Keratinocyte (primary cell): Measurements from ENCODE around the gene ODF2L. TPM values are rescaled to one million over a fixed set of nuclear protein-coding genes. Genes with fewer than 3 reads are reported as not detected.

Experiments
- DNase-seq: peaks from one replicate; pipeline ENCODE4 v3.0.0-alpha.2; 2011; ENCODE audit warnings: low read depth, missing footprints, low spot score
- FAIRE-seq: peaks from 2 replicates; lab custom pipeline; 2011; peaks lifted over from hg19 to GRCh38; lab: Jason Lieb, UNC
- H2AFZ ChIP-seq: 2 replicates; pipeline ENCODE4 v1.6.0; 2012; ENCODE audit warnings: low read length, control low read depth, inconsistent platforms; ENCODE audit not compliant: control insufficient read depth
- H3K27ac ChIP-seq: 2 replicates; pipeline ENCODE4 v1.5.1; 2011; ENCODE audit warnings: low read length; ENCODE audit not compliant: control insufficient read depth, insufficient read depth
- H3K27me3 ChIP-seq: 3 replicates; pipeline ENCODE4 v1.6.0; 2011; ENCODE audit warnings: low read length; ENCODE audit not compliant: control insufficient read depth, insufficient read depth; ENCODE audit errors: extremely low read depth
- H3K36me3 ChIP-seq, 2 experiments: 2 replicates in 1 of 2; 3 replicates in 1 of 2; pipeline ENCODE4 v1.5.1; 2011; ENCODE audit warnings: low read length in 2 of 2, mild to moderate bottlenecking in 1 of 2; ENCODE audit not compliant: control insufficient read depth in 2 of 2, insufficient read depth in 2 of 2; ENCODE audit errors: extremely low read depth in 1 of 2
- H3K4me1 ChIP-seq: 3 replicates; pipeline ENCODE4 v1.5.1; 2011; ENCODE audit warnings: low read length; ENCODE audit not compliant: control insufficient read depth, insufficient read depth; ENCODE audit errors: extremely low read depth
- H3K4me2 ChIP-seq: 3 replicates; pipeline ENCODE4 v1.6.0; 2011; ENCODE audit warnings: low read depth, low read length; ENCODE audit not compliant: control insufficient read depth, insufficient read depth; ENCODE audit errors: extremely low read depth
- H3K4me3 ChIP-seq, 3 experiments: fragments of 200-600 bp in 1 of 3; sonication (generic) in 1 of 3; 2 replicates in 2 of 3; 3 replicates in 1 of 3; pipeline ENCODE4 v1.5.1; 2011 to 2016; ENCODE audit warnings: low read length in 3 of 3, mild to moderate bottlenecking in 3 of 3, control low read depth in 2 of 3, inconsistent platforms in 1 of 3, low read depth in 1 of 3, mixed read lengths in 1 of 3, mixed run types in 1 of 3, moderate library complexity in 1 of 3; ENCODE audit not compliant: control insufficient read depth in 2 of 3, insufficient read depth in 2 of 3; ENCODE audit errors: extremely low read depth in 1 of 3
- H3K79me2 ChIP-seq: 2 replicates; pipeline ENCODE4 v1.6.0; 2012; ENCODE audit warnings: low read length; ENCODE audit not compliant: control insufficient read depth, insufficient read depth
- H3K9ac ChIP-seq: 3 replicates; pipeline ENCODE4 v1.6.0; 2011; ENCODE audit warnings: low read length; ENCODE audit not compliant: control insufficient read depth, insufficient read depth; ENCODE audit errors: extremely low read depth
- H3K9me1 ChIP-seq: 3 replicates; pipeline ENCODE4 v1.6.0; 2011; ENCODE audit warnings: low read length; ENCODE audit not compliant: control insufficient read depth, insufficient read depth; ENCODE audit errors: extremely low read depth
- H3K9me3 ChIP-seq: 2 replicates; pipeline ENCODE4 v1.5.1; 2012; ENCODE audit warnings: low read depth, low read length; ENCODE audit not compliant: control insufficient read depth
- H4K20me1 ChIP-seq: 3 replicates; pipeline ENCODE4 v1.6.0; 2011; ENCODE audit warnings: low read length; ENCODE audit not compliant: control insufficient read depth, insufficient read depth; ENCODE audit errors: extremely low read depth
- EZH2 ChIP-seq: IDR thresholded peaks from one replicate; pipeline ENCODE4 v1.6.1; 2012; ENCODE audit warnings: inconsistent platforms, mild to moderate bottlenecking, low read length, moderate library complexity
- dilution Hi-C: fragments of 300-500 bp; cut with MboI; formaldehyde crosslinking; loops from one replicate; pipeline ENCODE4 v1.7.0; 2020; ENCODE audit warnings: low sequenced_read_pairs; ENCODE audit not compliant: extremely low pct_ligation_motif_present
- polyA minus RNA-seq, 3 experiments: library from RNA; depleted of rRNA, polyadenylated mRNA; stranded (reverse); fragments of >200 nt; gene quantifications; 1 replicate in 1 of 3; 2 replicates in 1 of 3; 3 replicates in 1 of 3; pipeline ENCODE4 v1.2.3, GENCODE V29; 2011
- polyA plus RNA-seq, 5 experiments: library from polyadenylated mRNA; depleted of rRNA in 3 of 5; stranded (reverse) in 3 of 5; stranded (forward) in 1 of 5; unstranded in 1 of 5; fragments of >200 nt; gene quantifications; 1 replicate in 1 of 5; 2 replicates in 3 of 5; 3 replicates in 1 of 5; pipeline versions ENCODE4 v1.2.1 to v1.2.3, GENCODE V29; 2011 to 2012; ENCODE audit warnings: missing spikeins in 2 of 5, low read depth in 1 of 5, low replicate concordance in 1 of 5
- TF ChIP-seq, protein P1 (sequence below), 3 experiments: IDR thresholded peaks in 1 of 3; conservative IDR thresholded peaks in 1 of 3; optimal IDR thresholded peaks in 1 of 3; 2 replicates in 2 of 3; 3 replicates in 1 of 3; pipeline versions ENCODE3 to v1.5.1; 2011; ENCODE audit warnings: low read length in 3 of 3, mild to moderate bottlenecking in 3 of 3, moderate library complexity in 2 of 3, control low read depth in 1 of 3, inconsistent platforms in 1 of 3; ENCODE audit not compliant: insufficient read depth in 2 of 3; ENCODE audit errors: extremely low read depth in 1 of 3

Gene ODF2L
- 11.7 to 22.0 TPM (median 13.2 TPM) in 3 replicates for polyA plus RNA-seq
- 47.9 TPM for polyA plus RNA-seq (2011; ENCODE audit: low read depth)
- polyA plus RNA-seq (2011; cell fraction: cytosol; rRNA removed), result 7.0 and 10.2 TPM in 2 replicates
- 29.7 and 45.8 TPM in 2 replicates for polyA plus RNA-seq (2011; cell fraction: nucleus; rRNA removed)
- 8.0 and 14.9 TPM in 2 replicates for polyA plus RNA-seq (2012; ENCODE audit: low replicate concordance)
- polyA minus RNA-seq, result 0.69 to 8.8 TPM (median 5.7 TPM) in 3 replicates
- 15.2 TPM for polyA minus RNA-seq (2011; cell fraction: cytosol; rRNA and poly(A)+ RNA removed)
- 18.0 and 32.3 TPM in 2 replicates for polyA minus RNA-seq (2011; cell fraction: nucleus; rRNA and poly(A)+ RNA removed)

- Histone ChIP-seq H3K4me3 (peak within 1 kb of the TSS; percentile 82 to 96 (median 92)), H3K4me1 (peaks cover 14% of the 10 kb centered on the region), H3K27me3 (no peaks in the 10 kb centered on the region), H4K20me1 (no peaks in the 10 kb centered on the region), H3K9me3 (no peaks in the 10 kb centered on the region), H3K79me2 (peaks cover 35% of the 10 kb centered on the region), H3K27ac (peak within 1 kb of the TSS; percentile 79), H3K9me1 (no peaks in the 10 kb centered on the region), H3K4me2 (peak within 1 kb of the TSS; percentile 98), H3K36me3 (no peaks in the 10 kb centered on the region), H2AFZ (peak within 1 kb of the TSS; percentile 99), H3K9ac (peak within 1 kb of the TSS; percentile 83)
- TF ChIP-seq, protein P1, sequence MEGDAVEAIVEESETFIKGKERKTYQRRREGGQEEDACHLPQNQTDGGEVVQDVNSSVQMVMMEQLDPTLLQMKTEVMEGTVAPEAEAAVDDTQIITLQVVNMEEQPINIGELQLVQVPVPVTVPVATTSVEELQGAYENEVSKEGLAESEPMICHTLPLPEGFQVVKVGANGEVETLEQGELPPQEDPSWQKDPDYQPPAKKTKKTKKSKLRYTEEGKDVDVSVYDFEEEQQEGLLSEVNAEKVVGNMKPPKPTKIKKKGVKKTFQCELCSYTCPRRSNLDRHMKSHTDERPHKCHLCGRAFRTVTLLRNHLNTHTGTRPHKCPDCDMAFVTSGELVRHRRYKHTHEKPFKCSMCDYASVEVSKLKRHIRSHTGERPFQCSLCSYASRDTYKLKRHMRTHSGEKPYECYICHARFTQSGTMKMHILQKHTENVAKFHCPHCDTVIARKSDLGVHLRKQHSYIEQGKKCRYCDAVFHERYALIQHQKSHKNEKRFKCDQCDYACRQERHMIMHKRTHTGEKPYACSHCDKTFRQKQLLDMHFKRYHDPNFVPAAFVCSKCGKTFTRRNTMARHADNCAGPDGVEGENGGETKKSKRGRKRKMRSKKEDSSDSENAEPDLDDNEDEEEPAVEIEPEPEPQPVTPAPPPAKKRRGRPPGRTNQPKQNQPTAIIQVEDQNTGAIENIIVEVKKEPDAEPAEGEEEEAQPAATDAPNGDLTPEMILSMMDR (optimal IDR thresholded peaks at IDR 0.05 in 1 of 3, IDR thresholded peaks at IDR 0.05 in 1 of 3, conservative IDR thresholded peaks at IDR 0.05 in 1 of 3; ENCODE audit: extremely low read depth in 1 of 3, insufficient read depth in 2 of 3, low read length in 3 of 3), result no peak
- no peak for TF ChIP-seq EZH2
- dilution Hi-C loops, result no loop called here
- FAIRE-seq, result peak; percentile 66
- peak; percentile 11 for DNase-seq
Observed at GRCh38 chr1:86395751-86396497, at the start of gene ODF2L. TSS of gene ODF2L (minus strand) at chr1:86396323. CDS start at chr1:86387027, 9,296 bp downstream.

DNA sequence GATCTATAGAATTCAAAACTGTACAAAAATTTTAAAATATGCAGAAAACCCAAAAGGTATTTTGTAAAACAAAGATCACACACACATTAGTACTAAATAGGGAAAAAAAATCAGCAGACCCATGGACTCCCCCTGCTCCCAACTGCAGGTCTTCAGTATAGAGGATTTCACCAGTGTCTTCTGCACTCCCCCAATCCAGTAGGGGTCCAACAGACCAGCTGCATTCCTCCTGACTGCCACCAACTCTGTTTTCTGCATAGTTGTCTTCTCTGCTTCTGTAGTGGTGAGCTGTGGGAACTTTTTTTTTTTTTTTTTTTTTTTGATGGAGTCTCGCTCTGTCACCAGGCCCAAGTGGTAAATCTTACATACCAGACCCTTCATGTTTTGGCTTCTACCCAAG, 49.8 kb upstream of the ODF2L start:
- Histone ChIP-seq H3K79me2 (no peaks in the 10 kb centered on the region), H3K4me1 (no peaks in the 10 kb centered on the region), H3K9me3 (no peaks in the 10 kb centered on the region), H3K27me3 (no peaks in the 10 kb centered on the region), H3K4me2 (no peak overlapping the region), H3K9me1 (no peaks in the 10 kb centered on the region), H4K20me1 (no peaks in the 10 kb centered on the region), H3K4me3 (no peak overlapping the region), H2AFZ (no peak overlapping the region), H3K36me3 (peaks cover 24 to 27% of the 10 kb centered on the region in 2 experiments), H3K27ac (no peak overlapping the region), H3K9ac (no peak overlapping the region)
- DNase-seq, result no peak
- TF ChIP-seq, protein P1 (optimal IDR thresholded peaks at IDR 0.05 in 1 of 3, IDR thresholded peaks at IDR 0.05 in 1 of 3, conservative IDR thresholded peaks at IDR 0.05 in 1 of 3; ENCODE audit: extremely low read depth in 1 of 3, insufficient read depth in 2 of 3, low read length in 3 of 3), result no peak
- no peak for TF ChIP-seq EZH2
- FAIRE-seq, result no peak
- dilution Hi-C loops, result no loop called here
